GM18502 (cell line): ENCODE data around the gene LYRM9.
"Not testable (repeated sequence)": the region's sequence is repeated elsewhere in the genome, so short reads cannot be mapped to it uniquely, and the experiment has no call there.

Experiments
- ATAC-seq: cut with Tn5 transposase; IDR thresholded peaks from one replicate; pipeline ENCODE4 v1.9.1; 2021; ENCODE audit warnings: mild to moderate bottlenecking; ENCODE audit not compliant: unreplicated experiment, poor library complexity

Gene LYRM9

DNA sequence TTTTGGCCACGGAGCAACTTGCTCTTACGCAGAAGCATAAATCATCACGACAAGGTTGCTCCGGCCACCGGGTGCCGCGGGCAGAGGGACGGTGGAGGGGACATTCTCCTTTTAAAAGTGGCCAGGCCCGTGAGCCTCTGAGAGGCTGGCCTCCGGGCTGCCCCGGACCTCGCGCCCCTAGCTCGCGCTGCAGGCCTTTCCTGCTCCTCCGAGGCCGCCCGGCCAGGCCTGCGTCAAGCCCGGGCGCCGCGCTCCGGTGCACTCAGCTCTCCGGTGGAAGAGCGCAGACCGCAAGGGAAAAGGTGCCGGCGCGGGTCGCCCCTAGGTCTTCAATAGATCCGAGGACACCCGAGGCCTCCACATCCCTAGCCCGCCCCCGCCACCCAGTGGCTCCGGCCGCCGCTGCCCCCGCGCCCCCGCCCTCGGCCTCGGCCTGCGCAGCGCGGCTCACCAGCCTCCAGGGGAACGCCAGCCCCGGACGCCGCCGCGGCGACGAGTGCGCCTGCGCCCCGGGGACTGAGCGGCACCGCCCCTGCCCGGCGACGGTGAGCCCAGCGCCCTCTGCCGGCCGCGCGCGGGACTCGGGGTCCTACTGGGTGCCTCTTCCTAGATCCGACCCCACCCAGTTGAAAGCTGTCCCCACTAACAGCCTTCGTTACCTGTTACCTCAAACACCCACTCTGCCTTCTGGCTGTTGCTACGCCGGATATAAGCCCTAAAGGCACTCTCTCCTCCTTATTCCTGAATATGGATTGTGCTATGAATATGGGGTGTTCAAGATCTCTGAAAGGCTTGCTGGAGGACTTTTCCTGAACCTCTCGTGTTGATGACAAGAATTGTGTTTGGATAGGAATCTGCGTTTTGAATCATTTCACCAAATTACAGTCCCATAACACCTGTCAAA is at the start of gene LYRM9:
Gene LYRM9 (minus strand): TSS at position 500 of the 904 bp plus-strand sequence. CDS start 10,671 bp downstream, outside the sequence.
- ATAC-seq = peak; percentile 89

DNA sequence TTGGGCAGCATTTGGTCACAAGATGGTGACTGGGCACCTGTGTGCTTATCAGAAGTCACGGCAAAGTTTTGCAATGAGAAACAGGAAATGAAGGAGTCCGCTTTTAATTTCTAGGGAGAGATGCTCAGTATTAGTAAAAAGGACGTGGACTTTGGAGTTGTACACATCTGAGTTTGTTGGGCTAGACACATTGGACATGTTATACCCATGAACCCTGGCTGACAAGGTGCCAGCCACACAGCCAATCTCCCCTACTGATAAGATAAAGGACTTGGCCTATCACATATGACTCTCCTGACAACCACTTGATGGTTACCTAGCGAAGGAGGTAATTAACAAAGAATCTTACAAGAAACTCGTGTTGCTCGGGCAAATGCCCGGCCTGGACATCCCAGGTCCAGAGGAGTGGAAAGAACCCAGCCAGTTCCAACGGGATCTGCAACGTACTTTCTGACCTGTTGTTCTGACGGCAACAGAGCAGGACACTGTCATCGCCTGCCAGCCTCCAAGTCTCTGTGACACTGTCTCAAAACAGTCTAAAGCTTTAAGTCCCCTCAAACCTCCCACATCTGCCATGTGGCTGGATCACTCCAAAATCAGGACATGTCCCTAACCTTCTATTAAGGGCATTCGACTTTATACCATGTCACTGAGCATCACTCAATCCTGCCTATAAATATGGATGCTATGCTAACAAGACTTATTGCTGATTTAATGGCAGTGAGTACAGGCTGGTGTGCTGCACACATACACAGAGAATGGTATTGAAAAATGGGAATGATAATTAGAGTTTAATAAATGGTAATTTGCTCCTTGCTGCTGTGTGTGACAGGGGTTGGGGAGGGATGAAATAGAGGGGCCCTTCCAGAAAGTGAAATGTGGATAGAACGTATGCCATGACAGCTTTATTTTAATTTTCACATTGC is 47.6 kb upstream of the LYRM9 start:
- ATAC-seq = no peak

DNA sequence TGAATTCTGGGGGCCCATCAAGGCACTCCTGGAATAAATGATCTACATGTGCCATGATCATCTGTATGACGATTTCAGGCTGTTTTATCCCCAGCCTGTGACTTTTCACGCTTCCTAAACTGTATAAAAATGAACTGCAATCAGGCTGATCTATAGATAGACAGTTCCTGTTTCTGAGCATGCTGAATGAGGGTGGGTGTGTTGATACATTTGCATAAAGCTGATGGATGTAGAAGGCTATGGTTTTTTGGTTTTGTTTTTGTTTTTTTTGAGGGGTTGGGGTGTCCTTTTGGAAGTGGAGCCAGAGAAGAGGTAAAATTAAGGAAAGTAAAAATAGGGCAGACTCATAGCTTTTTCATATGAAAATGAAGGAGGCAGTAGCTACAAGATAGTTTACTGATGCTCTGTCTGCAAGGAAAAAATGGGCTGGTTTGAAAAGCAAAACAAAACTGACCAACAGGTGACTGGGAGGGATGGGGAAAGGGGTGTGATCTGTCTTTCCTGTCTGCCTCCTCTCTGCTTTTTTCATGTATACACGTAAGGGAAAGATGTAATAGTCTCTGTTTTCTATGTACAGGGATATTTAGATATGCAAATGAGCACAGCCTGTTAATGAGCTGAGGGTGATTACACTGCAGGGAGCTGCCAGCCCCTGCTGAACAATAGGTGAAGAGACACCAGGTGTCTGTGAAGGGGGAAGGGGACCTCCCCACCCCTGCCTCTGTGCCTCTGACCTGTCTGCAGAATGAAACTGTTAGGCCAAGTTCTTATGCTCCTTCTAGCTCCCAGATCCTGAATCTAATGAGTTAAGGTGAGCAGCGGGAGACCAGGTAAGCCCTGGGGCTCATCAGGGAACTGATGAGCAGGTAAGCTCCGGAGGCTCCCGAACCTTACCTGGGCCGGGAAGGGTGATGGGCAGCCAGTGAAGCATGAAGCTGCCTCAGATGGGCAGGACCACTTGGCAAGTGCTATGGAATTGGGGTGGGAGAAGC is 46.6 kb upstream of the LYRM9 start:
- ATAC-seq = peak; percentile 67

DNA sequence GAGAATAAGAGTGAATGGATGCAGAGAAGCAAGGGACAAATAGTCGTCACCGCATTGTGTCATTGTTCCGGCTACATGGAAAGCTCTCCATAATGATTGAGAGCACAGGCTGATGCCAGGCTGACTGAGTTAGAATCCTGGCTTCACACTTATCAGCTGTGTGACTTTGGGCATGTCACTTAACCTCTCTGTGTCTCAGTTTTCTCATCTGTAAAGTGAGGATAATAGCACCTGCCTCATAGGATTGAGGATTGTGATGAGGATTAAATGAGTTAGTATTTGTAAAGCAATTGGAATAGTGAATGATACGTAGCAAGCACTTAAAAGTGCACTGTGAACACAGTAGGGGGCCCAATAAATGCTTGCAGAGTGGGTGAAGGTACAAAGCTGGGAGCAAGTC is 45.7 kb upstream of the LYRM9 start:
- no peak for ATAC-seq

DNA sequence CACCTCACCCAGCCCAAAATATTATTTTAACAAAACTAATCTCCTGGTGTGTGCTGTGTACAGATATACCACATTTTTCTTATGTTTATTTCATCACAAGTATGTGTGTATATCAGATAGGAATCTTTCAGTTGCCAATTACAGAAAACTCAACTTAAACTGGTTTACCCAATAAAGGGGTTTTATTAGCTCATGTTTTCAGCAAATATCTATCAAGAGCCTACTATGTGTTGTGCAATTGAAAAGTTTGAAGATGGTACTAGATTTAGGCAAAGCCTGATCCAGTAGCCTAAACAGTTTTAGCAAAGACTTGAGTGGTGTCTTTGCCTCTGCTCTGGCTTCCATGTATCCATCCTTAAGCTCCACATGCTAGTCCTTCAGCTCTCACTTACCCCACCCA is 45.1 kb upstream of the LYRM9 start:
- ATAC-seq = no peak

DNA sequence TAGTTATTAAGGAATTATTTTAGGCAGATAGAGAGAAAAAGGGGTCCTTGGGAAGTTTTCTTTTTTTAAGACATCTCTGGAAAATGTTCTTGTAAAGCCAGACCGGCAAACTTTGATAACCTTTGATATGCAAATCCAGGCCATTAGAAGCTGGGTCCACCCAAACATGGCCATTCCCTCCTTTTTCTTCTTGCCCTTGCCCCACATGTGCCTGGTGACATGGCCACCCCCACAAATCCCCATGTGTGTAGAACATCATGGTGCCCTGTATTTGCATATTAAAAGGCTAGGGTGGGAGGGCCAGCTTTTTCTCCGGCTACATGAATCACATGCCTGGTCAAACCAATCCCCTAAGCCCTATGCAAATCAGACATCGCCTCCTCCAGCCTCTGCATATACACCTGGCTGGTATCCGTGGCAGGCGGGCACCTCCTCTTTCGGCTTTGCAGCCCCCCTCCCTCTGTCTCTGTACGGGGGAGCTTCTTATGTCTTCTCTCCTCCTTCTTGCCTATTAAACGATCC is 43.9 kb upstream of the LYRM9 start:
- no peak for ATAC-seq

DNA sequence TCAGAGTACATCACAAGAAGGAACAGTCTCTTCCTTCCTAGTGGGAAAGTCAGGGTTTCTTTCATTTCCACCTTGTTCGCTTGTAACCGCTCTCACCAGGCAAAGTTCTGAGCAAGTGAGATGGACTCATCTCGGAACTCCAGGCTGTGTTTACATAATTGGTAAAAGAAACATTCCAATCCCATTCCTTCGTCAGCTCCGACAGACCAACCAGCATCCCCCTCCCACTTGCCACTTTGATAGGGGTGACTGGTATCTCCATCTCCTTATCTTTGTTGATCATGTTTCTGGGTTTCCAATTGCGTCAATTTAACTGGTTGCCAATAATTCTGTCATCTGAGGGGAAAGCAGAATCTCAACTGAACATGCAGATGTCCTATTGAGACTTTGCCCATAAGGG is 36.8 kb upstream of the LYRM9 start:
- no peak for ATAC-seq

DNA sequence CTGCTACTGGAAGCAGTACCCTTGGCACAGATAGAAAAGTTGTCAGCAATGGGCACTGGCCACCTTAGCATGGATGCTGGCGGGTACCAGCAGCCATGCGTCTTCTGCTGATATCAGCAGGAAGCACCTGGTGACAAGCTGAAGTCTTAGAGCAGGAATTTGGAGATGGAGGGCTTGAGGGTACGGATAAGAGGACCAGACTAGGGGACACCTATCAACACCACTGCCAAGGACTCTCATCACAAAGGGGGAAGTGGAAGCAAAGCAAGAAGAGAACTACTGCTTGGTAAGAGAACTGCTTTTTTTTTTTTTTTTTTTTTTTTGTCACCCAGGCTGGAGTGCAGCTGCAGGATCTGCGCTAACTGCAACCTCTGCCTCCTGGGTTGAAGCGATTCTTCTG is 35.4 kb upstream of the LYRM9 start:
- no peak for ATAC-seq

DNA sequence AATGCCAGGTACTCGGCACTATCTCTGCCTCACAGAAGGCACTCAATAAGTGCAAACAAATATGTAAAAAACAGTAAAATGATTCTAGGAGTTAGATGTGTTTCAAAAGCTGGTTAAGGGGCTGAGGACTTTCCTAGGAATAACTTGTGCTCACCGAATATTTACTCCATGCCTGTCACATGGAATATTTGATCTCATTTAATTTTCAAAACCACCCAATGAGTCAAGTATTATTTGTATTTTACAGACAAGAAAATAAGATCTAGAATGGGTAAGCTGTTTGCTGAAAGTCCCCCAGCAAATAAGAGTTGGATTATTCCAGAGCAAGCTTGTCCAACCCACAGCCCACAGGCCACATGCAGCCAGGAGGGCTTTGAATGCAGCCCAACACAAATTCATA is 34.6 kb upstream of the LYRM9 start:
- ATAC-seq = no peak

DNA sequence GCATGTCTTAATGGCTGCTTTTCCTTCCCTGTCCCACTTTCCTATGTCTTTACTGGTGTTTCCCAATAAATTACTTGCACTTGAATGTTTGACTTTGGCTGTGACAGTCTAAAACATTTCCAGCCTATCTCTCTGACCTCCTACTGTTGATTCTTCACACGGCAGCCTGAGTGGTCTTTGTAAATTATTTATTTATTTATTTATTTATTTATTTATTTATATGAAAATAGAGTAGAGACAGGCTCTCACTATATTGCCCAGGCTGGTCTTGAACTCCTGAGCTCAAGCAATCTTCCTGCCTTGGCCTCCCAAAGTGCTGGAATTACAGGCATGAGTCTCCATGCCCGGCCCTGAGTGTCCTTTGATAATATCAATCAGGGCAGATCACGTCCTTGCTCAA is 28.4 kb upstream of the LYRM9 start:
- no peak for ATAC-seq

DNA sequence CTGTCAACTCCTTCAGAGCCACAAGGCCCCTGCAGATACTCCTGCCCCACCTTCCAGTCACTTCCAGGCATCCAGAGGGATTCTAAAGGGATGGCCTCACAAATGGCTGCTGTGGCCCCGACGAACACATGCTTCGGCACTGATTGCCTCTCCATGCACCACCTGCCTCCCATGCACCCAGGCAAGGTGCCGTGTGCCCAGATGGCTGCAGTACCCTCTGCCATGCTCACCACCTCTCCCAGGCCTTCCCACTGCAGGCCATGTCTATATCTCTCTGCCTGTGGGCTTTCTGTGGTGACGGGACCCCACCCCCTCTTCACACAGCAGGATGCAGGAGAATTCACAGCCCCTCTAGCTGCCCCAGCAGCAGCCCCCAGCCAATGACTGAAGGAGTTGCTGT is 27.9 kb upstream of the LYRM9 start:
- no peak for ATAC-seq

DNA sequence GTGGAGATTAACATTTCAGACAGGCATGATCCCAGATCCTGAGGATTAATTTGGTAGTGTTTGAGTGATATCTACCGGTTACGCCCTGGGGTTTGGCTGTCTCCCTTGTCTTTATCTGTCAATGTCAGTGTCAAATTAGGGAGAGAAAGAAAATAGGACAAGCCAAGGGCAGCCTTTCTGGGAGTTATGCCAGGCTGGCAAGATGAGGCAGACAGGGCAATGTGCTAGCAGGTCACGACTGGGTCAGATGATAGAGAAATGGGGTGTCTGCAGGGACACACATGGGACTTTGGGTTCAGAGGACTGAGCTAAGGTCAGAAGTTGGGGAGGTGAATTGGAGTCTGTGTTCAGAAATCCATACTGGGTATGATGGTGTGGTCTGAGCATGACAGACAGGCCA is 27.4 kb upstream of the LYRM9 start:
- no peak for ATAC-seq

DNA sequence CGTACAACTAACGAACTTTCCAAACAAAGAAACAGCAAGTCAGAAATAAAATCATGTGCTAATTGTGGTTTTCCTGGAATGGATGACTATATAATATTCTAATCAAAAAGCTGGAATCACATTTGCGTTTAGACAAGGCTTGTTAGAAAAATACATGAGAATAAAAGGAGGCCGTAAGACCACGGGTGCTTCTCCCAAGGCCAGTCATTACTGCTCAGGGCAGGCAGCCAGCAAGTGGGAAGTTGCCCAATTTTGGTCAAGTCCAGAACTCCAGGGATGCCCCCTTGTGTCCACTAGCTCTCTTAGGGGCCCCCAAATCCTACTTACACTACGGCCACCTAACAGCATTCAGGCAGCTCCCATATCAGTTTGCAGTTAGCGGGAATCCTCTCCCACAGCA is 25.9 kb upstream of the LYRM9 start:
- ATAC-seq = no peak

DNA sequence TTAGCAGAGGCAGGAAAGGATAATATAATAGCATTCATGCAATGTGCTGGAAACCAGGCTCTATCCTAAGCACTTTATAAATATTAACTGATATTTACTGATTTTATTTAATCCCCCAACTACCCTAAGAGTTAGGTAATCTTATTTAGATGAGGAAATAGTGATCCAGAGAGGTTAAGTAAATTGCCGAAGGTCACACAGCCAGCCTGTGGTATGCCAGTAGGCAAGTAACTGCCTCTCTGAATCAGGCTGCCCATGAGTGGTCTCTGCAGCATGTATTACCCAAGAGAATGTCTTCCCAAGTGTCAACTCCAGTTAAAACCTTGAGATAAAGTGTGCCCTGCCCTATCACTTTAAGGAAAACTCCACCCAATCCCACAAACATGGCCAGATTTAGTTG is 25.3 kb upstream of the LYRM9 start:
- no peak for ATAC-seq

DNA sequence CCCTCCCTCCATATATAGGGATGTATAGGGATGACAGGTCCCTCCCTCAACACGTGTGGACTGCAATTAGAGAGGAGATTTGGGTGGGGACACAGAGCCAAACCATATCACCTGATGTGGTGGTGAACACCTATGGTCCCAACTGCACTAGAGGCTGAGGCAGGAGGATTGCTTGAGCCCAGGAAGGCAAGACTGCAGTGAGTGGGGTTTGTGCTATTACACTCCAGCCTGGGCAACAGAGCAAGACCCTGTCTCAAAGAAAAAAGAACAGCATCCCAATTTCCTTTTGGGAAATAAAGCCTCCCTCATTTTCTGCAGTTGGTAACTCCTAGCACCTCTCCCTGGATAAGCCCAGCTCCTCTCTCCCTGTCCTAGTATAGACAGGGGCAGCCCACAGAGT is 23.8 kb upstream of the LYRM9 start:
- no peak for ATAC-seq

DNA sequence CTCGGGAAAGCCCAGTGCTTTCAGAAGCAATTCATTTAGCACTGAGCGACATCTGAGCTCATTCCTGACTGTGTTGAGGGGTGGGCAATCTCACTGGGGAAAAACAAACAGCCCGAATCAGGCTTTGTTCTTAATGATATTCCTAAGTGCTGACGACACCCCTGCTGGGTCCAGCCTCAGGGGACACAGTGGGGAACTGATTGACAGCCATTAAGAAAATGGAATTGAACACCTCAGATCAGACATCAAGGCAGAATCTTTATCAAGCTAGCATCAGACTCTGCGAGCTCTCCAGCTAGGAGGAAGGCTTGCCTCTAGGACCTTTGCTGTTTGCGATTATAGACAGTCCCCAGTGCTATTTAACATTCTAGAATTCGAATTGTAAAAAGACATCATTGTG is 22.5 kb upstream of the LYRM9 start:
- no peak for ATAC-seq

DNA sequence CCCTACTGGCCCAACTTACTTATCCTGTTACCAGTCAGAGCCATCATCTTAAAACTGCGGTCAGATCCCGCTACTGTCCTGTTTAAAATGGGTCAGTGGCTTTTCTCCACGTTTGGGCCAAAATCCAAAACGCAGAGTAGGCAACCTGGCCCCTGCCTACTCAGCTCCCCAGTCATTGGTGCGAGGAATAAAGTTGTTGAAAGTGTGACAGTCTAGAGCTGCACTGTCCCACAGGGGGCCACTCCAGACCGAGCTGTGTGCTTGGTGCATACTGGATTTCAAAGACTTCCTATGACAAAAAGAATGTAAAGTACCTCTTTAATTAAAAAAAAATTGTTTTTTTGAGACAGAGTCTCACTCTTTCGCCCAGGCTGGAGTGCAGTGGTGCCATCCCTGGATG is 21.2 kb upstream of the LYRM9 start:
- no peak for ATAC-seq

DNA sequence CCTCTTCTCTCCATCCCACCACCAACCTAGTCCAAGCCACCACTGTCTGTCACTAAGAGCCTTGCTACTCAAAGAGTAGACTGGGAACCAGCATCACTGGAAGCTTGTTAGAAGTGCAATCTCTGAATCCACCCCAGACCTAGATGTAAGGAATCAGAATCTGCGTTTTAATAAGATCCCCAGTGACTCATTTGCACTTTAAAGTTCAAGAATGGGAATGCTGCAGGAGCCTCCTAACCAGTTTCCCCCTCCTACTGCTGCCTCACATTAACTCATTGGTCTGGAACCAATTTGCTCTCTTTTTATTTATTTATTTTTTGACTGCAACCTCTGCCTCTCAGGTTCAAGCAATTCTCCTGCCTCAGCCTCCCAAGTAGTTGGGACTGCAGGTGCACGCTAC is 19.8 kb upstream of the LYRM9 start:
- ATAC-seq = no peak

DNA sequence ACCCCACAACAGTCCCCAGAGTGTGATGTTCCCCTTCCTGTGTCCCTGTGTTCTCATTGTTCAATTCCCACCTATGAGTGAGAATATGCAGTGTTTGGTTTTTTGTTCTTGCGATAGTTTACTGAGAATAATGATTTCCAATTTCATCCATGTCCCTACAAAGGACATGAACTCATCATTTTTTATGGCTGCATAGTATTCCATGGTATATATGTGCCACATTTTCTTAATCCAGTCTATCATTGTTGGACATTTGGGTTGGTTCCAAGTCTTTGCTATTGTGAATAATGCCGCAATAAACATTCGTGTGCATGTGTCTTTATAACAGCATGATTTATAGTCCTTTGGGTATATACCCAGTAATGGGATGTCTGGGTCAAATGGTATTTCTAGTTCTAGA is 19.1 kb upstream of the LYRM9 start:
- ATAC-seq = not testable (repeated sequence)
